T-helper 22 cell (primary cell): Measurements from ENCODE around the gene COQ8A.

ENCODE experiments used
- DNase-seq: peaks from one replicate; pipeline ENCODE4 v3.0.0-alpha.2; 2020; ENCODE audit warnings: low read depth

Gene COQ8A

DNA sequence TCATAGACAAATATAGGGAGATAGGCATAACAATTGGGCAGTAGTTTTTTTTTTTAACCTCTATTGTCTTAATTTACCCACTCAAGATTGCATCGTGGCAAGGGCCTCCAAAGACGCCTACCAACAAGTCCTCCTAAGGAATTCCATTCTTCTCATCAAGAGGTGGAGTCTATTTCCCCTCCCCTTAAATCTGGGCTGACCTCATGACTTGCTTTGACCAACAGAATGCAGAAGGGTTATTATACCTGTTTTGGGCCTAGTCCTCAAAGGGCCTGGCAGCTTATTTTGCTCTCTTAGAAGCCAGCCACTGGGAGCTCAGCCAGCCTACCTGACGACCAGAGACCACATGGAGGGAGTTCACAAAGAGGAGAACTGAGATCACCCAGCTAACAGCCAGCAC, 92.3 kb downstream of the COQ8A start:
- no peak for DNase-seq

DNA sequence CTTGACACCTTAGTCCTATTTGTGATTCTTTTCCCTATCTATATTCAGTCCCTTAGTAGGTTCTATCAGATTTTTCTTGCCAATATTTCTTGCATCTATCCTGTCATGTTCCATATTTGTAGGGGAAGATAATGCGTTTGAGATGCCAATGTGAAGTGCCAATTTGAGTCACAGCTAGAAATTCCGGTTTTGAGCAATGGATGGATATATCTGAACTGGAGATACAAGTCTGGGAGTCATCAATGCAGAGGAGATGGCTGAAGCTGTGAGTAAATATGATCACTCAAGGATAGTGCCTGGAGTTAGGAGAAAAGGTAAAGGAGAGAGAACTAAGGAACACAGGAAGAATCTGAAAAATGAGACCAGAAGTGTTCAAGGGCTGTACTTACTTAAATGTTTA, 93.8 kb downstream of the COQ8A start:
- DNase-seq, result no peak

DNA sequence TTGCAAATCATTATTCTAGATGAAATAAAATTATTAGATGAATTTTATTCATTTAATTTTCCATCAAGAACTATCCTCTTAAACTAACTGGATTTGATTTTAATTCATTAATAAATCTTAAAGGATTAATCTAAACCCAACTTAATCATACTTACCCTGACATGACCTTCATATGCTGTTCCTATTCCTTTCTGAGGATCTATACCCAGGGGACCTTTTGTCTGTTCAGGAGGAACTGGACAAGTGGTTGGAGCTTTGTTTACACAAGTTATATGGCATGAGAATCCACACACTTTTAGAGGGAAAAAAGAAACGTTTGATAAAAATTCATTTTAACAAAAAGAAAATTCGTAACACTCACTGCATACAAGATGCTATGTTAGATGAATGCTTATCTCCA, 95.2 kb downstream of the COQ8A start:
- no peak for DNase-seq

DNA sequence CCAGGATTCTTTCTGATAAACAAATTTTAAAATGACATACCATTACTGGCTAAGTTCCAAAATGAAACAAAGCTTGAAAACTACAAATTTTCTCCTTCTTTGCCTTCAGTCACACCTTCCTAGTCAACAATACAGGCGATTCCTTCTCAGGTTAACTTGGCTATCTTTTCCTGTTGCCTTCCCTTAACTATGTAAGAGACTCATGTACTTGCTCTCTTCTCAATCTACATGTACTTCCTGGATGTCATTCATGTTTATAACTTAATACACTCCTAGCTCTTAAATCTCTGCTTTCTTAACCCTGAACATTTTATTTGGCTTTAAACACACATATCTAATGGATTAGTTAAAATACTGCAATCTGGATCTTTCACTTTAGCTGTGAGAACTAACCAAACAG, 97.0 kb downstream of the COQ8A start:
- no peak for DNase-seq
